HepG2 (cell line): ENCODE measurements around the gene CSNK1D. TPM values are rescaled to one million over a fixed set of nuclear protein-coding genes. Genes with fewer than 3 reads are reported as not detected.

Source experiments
- ADNP ChIP-seq: sonication (generic); formaldehyde crosslinking; IDR thresholded peaks from 2 replicates; pipeline ENCODE4 v1.4.0; 2020; ENCODE audit warnings: missing genetic modification reagents
- ATF7 ChIP-seq, 2 experiments: fragments of 450-650 bp in 1 of 2; sonication (generic) in 1 of 2; formaldehyde crosslinking in 1 of 2; IDR thresholded peaks; 2 replicates each; pipeline versions ENCODE4 v1.4.0 to v1.6.1; 2016 to 2020; ENCODE audit warnings: antibody characterized with exemption in 1 of 2, mild to moderate bottlenecking in 1 of 2, missing genetic modification reagents in 1 of 2
- CC2D1A ChIP-seq: sonication (generic); formaldehyde crosslinking; IDR thresholded peaks from 2 replicates; pipeline ENCODE4 v1.8.1; 2023; ENCODE audit warnings: mild to moderate bottlenecking, missing genetic modification reagents
- DR1 ChIP-seq: sonication (generic); formaldehyde crosslinking; IDR thresholded peaks from 2 replicates; pipeline ENCODE4 v1.8.0; 2021; ENCODE audit warnings: mild to moderate bottlenecking, missing genetic modification reagents, inconsistent platforms
- HMGA1 ChIP-seq: sonication (generic); formaldehyde crosslinking; conservative IDR thresholded peaks from 2 replicates; pipeline ENCODE4 v1.4.0; 2020; ENCODE audit warnings: missing genetic modification reagents
- JUNB ChIP-seq: sonication (generic); formaldehyde crosslinking; IDR thresholded peaks from 2 replicates; pipeline ENCODE4 v1.8.0; 2022; ENCODE audit warnings: missing genetic modification reagents, mild to moderate bottlenecking, borderline replicate concordance
- MXI1 ChIP-seq: IDR thresholded peaks from 3 replicates; pipeline ENCODE4 v1.6.1; 2012; ENCODE audit warnings: low read depth, low read length, inconsistent platforms, borderline replicate concordance
- NCOA1 ChIP-seq: sonication (generic); formaldehyde crosslinking; IDR thresholded peaks from 2 replicates; pipeline ENCODE4 v1.9.0; 2021; ENCODE audit warnings: missing genetic modification reagents
- NFYC ChIP-seq: IDR thresholded peaks from 2 replicates; pipeline ENCODE4 v1.6.1; 2016; ENCODE audit warnings: missing genetic modification reagents, missing compliant biosample characterization
- NR2C2 ChIP-seq: sonication (generic); formaldehyde crosslinking; IDR thresholded peaks from 2 replicates; pipeline ENCODE4 v1.4.0; 2020; ENCODE audit warnings: missing genetic modification reagents, mild to moderate bottlenecking, moderate library complexity, borderline replicate concordance
- PATZ1 ChIP-seq: sonication (generic); formaldehyde crosslinking; IDR thresholded peaks from 2 replicates; pipeline ENCODE4 v1.4.0; 2020; ENCODE audit warnings: missing genetic modification reagents
- REPIN1 ChIP-seq: sonication (generic); formaldehyde crosslinking; IDR thresholded peaks from 2 replicates; pipeline ENCODE4 v1.8.0; 2022; ENCODE audit warnings: missing genetic modification reagents, low read depth, mild to moderate bottlenecking, borderline replicate concordance
- SNRNP70 ChIP-seq: fragments of 200-400 bp; formaldehyde crosslinking; IDR thresholded peaks from 2 replicates; pipeline ENCODE4 v1.6.1; 2017; ENCODE audit warnings: mild to moderate bottlenecking, low read depth, low read length, moderate library complexity
- SRY ChIP-seq: sonication (generic); formaldehyde crosslinking; IDR thresholded peaks from 2 replicates; pipeline ENCODE4 v1.8.0; 2022; ENCODE audit warnings: mild to moderate bottlenecking, missing genetic modification reagents
- TBX3 ChIP-seq: fragments of 450-650 bp; IDR thresholded peaks from 2 replicates; pipeline ENCODE4 v1.6.1; 2017; ENCODE audit warnings: antibody characterized with exemption, mild to moderate bottlenecking, inconsistent platforms, borderline replicate concordance
- TCF7L2 ChIP-seq: IDR thresholded peaks from 2 replicates; pipeline ENCODE4 v1.6.1; 2011; ENCODE audit warnings: mild to moderate bottlenecking, low read depth, low read length, moderate library complexity
- TEAD2 ChIP-seq: sonication (generic); formaldehyde crosslinking; IDR thresholded peaks from 2 replicates; pipeline ENCODE4 v1.9.0; 2021; ENCODE audit warnings: missing genetic modification reagents
- ZFP90 ChIP-seq: sonication (generic); formaldehyde crosslinking; IDR thresholded peaks from 2 replicates; pipeline ENCODE4 v1.8.0; 2022; ENCODE audit warnings: missing genetic modification reagents, mild to moderate bottlenecking, inconsistent platforms, borderline replicate concordance
- ZNF24 ChIP-seq: fragments of 450-650 bp; IDR thresholded peaks from 2 replicates; pipeline ENCODE4 v1.6.1; 2017; ENCODE audit warnings: antibody characterized with exemption, mild to moderate bottlenecking
- ZNF251 ChIP-seq: sonication (generic); formaldehyde crosslinking; IDR thresholded peaks from 2 replicates; pipeline ENCODE4 v1.9.0; 2021; ENCODE audit warnings: mild to moderate bottlenecking, missing genetic modification reagents
- ZNF510 ChIP-seq: sonication (generic); formaldehyde crosslinking; IDR thresholded peaks from 2 replicates; pipeline ENCODE4 v1.4.0; 2020; ENCODE audit warnings: low read depth, mild to moderate bottlenecking, missing genetic modification reagents
- ZNF574 ChIP-seq: sonication (generic); formaldehyde crosslinking; IDR thresholded peaks from 2 replicates; pipeline ENCODE4 v1.4.0; 2020; ENCODE audit warnings: missing genetic modification reagents
- ZNF713 ChIP-seq: sonication (generic); formaldehyde crosslinking; IDR thresholded peaks from 2 replicates; pipeline ENCODE4 v1.4.0; 2020; ENCODE audit warnings: mild to moderate bottlenecking, missing genetic modification reagents
- ZNF766 ChIP-seq: sonication (generic); formaldehyde crosslinking; IDR thresholded peaks from 2 replicates; pipeline ENCODE4 v1.5.0; 2020; ENCODE audit warnings: missing genetic modification reagents, borderline replicate concordance
- ZNF772 ChIP-seq: sonication (generic); formaldehyde crosslinking; IDR thresholded peaks from 2 replicates; pipeline ENCODE4 v1.5.0; 2020; ENCODE audit warnings: mild to moderate bottlenecking, missing genetic modification reagents
- polyA plus RNA-seq, 8 experiments: library from polyadenylated mRNA; depleted of rRNA in 3 of 8; stranded (reverse) in 7 of 8; unstranded in 1 of 8; fragments of >200 nt; fragmentation: Illumina TruSeq in 4 of 8; extraction: Trizol in 4 of 8; gene quantifications; 2 replicates each; pipeline versions ENCODE4 v1.2.1 to v1.2.3, GENCODE V29; 2011 to 2016; ENCODE audit warnings: low read depth in 4 of 8, missing spikeins in 1 of 8, mixed read lengths in 1 of 8; ENCODE audit not compliant: insufficient read depth in 1 of 8
- total RNA-seq, 5 experiments: library from RNA; depleted of rRNA; stranded (reverse); fragments of >200 nt; fragmentation: Illumina TruSeq; extraction: Trizol; gene quantifications; 2 replicates each; pipeline ENCODE4 v1.2.3, GENCODE V29; 2016; ENCODE audit warnings: low read depth in 1 of 5
- TF ChIP-seq, protein P1 (sequence below): sonication (generic); formaldehyde crosslinking; IDR thresholded peaks from 2 replicates; pipeline ENCODE4 v1.9.0; 2021; ENCODE audit warnings: missing genetic modification reagents, borderline replicate concordance

CSNK1D gene
- total and polyA plus RNA-seq, 2 of the 13 experiments (the other 11 are each of a cell fraction or from before 2014, with no cell fraction given): 31.5 to 128 TPM

DNA sequence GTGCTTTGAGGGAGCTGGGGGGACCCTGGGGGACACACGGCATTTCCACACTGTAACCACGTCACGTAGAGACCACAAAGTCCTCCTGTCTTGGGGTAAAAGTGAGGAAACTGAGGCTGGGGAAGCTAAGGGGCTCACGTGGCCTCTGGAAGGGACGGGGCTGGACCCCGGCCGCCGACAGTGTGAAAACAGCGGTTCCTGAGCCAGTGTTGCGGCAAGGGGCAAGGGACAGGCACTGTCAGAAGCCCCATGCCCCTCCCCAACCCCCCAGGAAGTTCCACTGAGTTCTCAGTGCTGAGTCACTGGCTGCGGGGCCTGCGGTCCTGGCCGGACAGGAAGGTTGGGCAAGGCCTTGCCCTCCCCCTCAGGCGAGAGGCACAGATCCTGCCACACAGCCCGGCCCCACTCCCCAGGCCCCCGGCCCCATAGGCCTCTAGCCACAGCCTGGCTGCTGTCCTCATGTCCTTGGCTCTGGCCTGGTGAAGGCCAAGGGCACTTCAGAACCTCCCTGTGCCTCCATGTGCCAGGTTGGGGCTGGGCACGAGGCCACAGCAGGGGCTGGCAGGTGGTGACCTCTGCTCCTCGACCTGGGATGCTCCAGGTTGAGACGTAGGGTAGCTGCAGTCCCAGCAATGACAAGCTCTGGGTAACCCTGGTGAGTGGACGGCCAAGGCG, 55.8 kb downstream of the CSNK1D start (continued):
- TF ChIP-seq JUNB (CRISPR knock-in tag) (peak; percentile 75; the same call in 1 of the 2 replicates), REPIN1 (CRISPR knock-in tag) (no peak), DR1 (CRISPR knock-in tag) (peak; percentile 56), ADNP (CRISPR knock-in tag) (no peak), SRY (peak; percentile 76; the same call in 1 of the 2 replicates), ZNF713 (no peak), NFYC (CRISPR knock-in tag) (peak; percentile 47; the same call in 1 of the 2 replicates), NR2C2 (CRISPR knock-in tag) (peak; percentile 80), TBX3 (no peak), SNRNP70 (no peak), MXI1 (peak; percentile 54; the same call in 1 of the 3 replicates), ZNF772 (CRISPR knock-in tag) (no peak), PATZ1 (peak; percentile 99), CC2D1A (CRISPR knock-in tag) (no peak), ZFP90 (CRISPR knock-in tag) (no peak), ZNF24 (no peak), ZNF574 (CRISPR knock-in tag) (peak; percentile 49; the same call in 1 of the 2 replicates), HMGA1 (CRISPR knock-in tag) (no peak), ZNF251 (CRISPR knock-in tag) (no peak), ZNF766 (CRISPR knock-in tag) (peak; percentile 60; the same call in 1 of the 2 replicates), TEAD2 (no peak), ZNF510 (CRISPR knock-in tag) (no peak), TCF7L2 (no peak), NCOA1 (CRISPR knock-in tag) (no peak), ATF7 (IDR thresholded peaks at IDR 0.05) (no peak), ATF7 (CRISPR knock-in tag; IDR thresholded peaks at IDR 0.05) (peak; percentile 12; the same call in 1 of the 2 replicates)
- TF ChIP-seq, protein P1, sequence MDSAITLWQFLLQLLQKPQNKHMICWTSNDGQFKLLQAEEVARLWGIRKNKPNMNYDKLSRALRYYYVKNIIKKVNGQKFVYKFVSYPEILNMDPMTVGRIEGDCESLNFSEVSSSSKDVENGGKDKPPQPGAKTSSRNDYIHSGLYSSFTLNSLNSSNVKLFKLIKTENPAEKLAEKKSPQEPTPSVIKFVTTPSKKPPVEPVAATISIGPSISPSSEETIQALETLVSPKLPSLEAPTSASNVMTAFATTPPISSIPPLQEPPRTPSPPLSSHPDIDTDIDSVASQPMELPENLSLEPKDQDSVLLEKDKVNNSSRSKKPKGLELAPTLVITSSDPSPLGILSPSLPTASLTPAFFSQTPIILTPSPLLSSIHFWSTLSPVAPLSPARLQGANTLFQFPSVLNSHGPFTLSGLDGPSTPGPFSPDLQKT (CRISPR knock-in tag): peak; percentile 64; the same call in 1 of the 2 replicates
